Colonic mucosa (tissue), 4 donors: ENCODE results near the gene PKHD1. TPM values are rescaled to one million over a fixed set of nuclear protein-coding genes. Genes with fewer than 3 reads are reported as not detected.
A peak's percentile ranks its signal among the peaks of the same experiment; 100 is the strongest.

Experiments used
- DNase-seq: peaks from one replicate; pipeline ENCODE4 v3.0.0-alpha.2; 2020
- H3K27ac ChIP-seq: fragments of 200-600 bp; one replicate; pipeline ENCODE4 v1.8.0; 2021
- H3K27me3 ChIP-seq: fragments of 200-600 bp; one replicate; pipeline ENCODE4 v1.8.0; 2021
- H3K36me3 ChIP-seq: fragments of 200-600 bp; one replicate; pipeline ENCODE4 v1.8.0; 2021
- H3K4me1 ChIP-seq: fragments of 200-600 bp; one replicate; pipeline ENCODE4 v1.8.0; 2021; ENCODE audit warnings: mild to moderate bottlenecking
- H3K4me3 ChIP-seq: fragments of 200-600 bp; one replicate; pipeline ENCODE4 v1.8.0; 2021
- H3K9ac ChIP-seq, 2 donors: one replicate each; pipeline ENCODE4 v1.7.0; 2013; ENCODE audit warnings: control low read depth in 2 of 2, low read depth in 2 of 2, low read length in 2 of 2
- H3K9me3 ChIP-seq: fragments of 200-600 bp; one replicate; pipeline ENCODE4 v1.8.0; 2021
- intact Hi-C: fragments of 100-400 bp; cut with DNase I; formaldehyde crosslinking; loops from one replicate; pipeline ENCODE4 v1.14.1; 2022
- total RNA-seq, 2 donors: library from RNA; stranded (reverse); fragmentation: NEBNext Ultra II Directional in 1 of 2; extraction: Animal tissue kit (Norgen Biotek cat#: 25700) in 1 of 2; gene quantifications; one replicate each; pipeline ENCODE4 v1.2.1, GENCODE V29; 2021
- TF ChIP-seq, protein P1 (sequence below): fragments of 200-600 bp; IDR thresholded peaks from one replicate; pipeline ENCODE4 v1.8.0; 2022; ENCODE audit warnings: antibody characterized with exemption, mild to moderate bottlenecking
- donor health status: healthy.
- donor health status: DM: no; HTN: no; CAD: no.
- donor health status: DM: no; HTN: no; CAD: no.

Gene PKHD1
- total RNA-seq, 2 donors from 2014 or later, result 0.08 to 0.10 TPM

DNA sequence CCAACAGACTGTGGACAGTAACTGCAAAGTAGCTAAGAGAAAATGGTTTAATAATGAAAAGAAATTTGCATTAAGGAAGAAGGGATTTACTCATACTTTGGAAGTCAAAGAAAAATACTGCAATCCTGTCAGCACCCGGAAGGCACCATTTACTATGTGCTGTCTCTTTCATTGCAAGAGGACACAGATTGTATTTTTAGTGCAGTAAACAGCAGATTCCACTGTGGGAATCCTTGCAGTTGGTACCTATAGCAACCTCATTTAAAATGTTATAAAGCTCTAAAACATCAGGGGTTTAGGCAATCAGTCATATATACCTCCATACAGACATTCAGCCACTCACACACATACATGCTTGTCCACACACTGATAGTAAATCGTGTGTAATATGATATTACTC lies 346.8 kb downstream of the PKHD1 start:
- intact Hi-C loops, result no loop called here
- no peak for DNase-seq
- Histone ChIP-seq H3K36me3 (no peaks in the 10 kb centered on the region), H3K4me1 (no peaks in the 10 kb centered on the region), H3K27me3 (no peaks in the 10 kb centered on the region), H3K27ac (no peak overlapping the region), H3K9ac (no peak overlapping the region), H3K9me3 (no peaks in the 10 kb centered on the region), H3K4me3 (no peak overlapping the region)
- TF ChIP-seq, protein P1, sequence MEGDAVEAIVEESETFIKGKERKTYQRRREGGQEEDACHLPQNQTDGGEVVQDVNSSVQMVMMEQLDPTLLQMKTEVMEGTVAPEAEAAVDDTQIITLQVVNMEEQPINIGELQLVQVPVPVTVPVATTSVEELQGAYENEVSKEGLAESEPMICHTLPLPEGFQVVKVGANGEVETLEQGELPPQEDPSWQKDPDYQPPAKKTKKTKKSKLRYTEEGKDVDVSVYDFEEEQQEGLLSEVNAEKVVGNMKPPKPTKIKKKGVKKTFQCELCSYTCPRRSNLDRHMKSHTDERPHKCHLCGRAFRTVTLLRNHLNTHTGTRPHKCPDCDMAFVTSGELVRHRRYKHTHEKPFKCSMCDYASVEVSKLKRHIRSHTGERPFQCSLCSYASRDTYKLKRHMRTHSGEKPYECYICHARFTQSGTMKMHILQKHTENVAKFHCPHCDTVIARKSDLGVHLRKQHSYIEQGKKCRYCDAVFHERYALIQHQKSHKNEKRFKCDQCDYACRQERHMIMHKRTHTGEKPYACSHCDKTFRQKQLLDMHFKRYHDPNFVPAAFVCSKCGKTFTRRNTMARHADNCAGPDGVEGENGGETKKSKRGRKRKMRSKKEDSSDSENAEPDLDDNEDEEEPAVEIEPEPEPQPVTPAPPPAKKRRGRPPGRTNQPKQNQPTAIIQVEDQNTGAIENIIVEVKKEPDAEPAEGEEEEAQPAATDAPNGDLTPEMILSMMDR, result no peak

DNA sequence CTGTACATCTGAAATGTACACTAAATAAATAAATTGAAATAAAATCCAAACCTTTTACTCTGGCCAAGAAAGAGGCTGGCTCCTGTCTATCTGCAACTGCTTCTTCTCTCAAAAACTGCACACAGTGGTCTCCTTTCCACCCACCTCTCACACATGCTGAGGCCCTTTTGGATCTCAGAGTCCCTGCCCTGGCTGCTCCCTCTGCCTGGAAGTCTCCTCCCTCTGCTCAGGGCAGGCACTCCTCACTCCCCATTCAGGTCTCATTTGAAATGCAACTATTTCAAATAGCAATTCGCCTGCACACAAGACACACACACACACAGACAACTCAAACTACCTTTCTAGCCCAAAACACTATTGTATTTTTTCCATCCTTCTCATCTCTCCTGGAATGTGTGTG lies 348.8 kb downstream of the PKHD1 start:
- Histone ChIP-seq H3K9ac (no peak overlapping the region), H3K9me3 (no peaks in the 10 kb centered on the region), H3K36me3 (no peaks in the 10 kb centered on the region), H3K27ac (no peak overlapping the region), H3K4me1 (no peaks in the 10 kb centered on the region), H3K4me3 (no peak overlapping the region), H3K27me3 (no peaks in the 10 kb centered on the region)
- TF ChIP-seq, protein P1, result no peak
- no peak for DNase-seq
- intact Hi-C loops, result no loop called here

DNA sequence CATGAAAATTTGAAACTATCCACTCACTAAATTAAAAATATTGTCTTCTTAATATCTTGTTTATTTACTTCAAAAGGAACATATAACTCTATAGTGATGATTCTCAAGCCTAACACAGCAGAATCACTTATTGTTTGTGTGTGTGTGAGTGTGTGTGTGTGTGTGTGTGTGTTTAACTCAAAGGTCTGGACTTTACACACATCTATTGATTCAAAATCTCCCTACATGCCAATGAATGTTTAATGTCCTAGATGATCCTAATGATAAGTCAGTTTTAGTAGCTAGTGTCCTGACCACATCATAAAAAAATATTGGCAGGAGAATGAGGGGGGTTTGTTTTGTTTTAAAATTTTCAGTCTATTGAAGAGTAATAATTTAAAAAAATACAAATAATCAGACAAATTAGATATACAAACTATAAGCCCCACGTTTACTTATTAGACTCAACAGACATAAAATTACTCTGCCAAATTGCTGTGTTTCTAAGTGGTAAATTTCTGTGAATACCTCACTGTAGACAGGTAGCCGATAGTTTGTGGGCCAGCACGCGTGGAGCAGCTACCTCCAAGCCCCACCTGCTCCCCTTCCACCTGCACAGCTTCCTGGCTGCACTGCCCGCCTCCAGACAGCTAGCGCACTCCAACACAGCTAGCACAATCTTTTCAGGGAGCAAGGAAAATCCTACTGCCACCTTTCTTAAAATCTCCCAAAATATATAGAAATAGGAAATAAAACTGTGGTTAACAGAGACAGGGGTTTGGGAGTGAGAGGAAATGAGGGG lies 349.6 kb downstream of the PKHD1 start:
- no peak for DNase-seq
- Histone ChIP-seq H3K9me3 (no peaks in the 10 kb centered on the region), H3K9ac (no peak overlapping the region), H3K4me1 (no peaks in the 10 kb centered on the region), H3K4me3 (no peak overlapping the region), H3K36me3 (no peaks in the 10 kb centered on the region), H3K27me3 (no peaks in the 10 kb centered on the region), H3K27ac (no peak overlapping the region)
- TF ChIP-seq, protein P1, result peak; percentile 9
- intact Hi-C loops, result no loop called here

DNA sequence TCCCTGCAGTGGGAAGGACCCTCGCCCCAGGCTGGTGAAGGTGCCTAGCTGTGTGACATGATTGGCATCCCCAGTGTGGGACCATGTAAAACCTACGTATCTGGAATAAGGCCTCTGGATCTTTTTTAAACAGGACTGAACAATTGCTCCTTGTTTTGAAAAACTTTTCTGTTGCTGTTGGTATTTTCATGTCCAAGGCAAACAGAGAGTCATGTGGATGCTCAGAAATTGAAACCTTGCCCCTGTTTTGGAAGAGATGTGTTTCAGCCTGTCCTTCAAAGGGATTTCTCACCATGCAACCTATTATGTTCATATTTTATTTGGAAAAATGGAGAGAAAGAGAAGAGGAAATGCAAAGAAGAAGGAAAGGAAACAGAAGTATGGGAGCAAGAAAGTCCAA lies 362.3 kb downstream of the PKHD1 start:
- TF ChIP-seq, protein P1, result no peak
- Histone ChIP-seq H3K4me1 (no peaks in the 10 kb centered on the region), H3K4me3 (no peak overlapping the region), H3K27me3 (no peaks in the 10 kb centered on the region), H3K27ac (no peak overlapping the region), H3K9me3 (no peaks in the 10 kb centered on the region), H3K9ac (no peak overlapping the region), H3K36me3 (no peaks in the 10 kb centered on the region)
- no peak for DNase-seq
- intact Hi-C loops, result no loop called here

DNA sequence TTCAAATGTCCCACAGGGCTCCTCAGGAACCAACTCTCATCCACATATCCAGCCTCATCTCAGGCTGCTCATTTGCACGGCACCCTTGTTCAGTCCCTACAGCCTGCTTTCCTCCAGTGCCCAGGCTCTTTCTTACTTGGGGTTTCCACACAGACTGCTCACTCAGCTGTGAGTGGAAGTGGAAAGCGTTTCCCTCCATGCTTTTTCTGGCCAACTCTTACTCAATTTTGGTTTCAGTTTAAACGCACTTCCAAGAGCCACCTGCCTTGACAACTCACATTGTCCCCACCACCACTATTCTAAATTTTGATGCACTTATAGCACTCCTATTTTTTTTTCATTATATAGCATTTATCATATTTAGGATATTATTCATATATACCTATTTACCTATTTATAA lies 367.1 kb downstream of the PKHD1 start:
- DNase-seq, result no peak
- TF ChIP-seq, protein P1, result no peak
- H3K27me3 ChIP-seq, result no peaks in the 10 kb centered on the region
- intact Hi-C loops, result no loop called here
- no peaks in the 10 kb centered on the region for H3K36me3 ChIP-seq
- H3K27ac ChIP-seq, result no peak overlapping the region
- no peak overlapping the region for H3K9ac ChIP-seq
- no peaks in the 10 kb centered on the region for H3K9me3 ChIP-seq
- H3K4me3 ChIP-seq, result no peak overlapping the region
- no peaks in the 10 kb centered on the region for H3K4me1 ChIP-seq
